Testis (tissue), 3 donors: ENCODE measurements around the gene COPB2. TPM values are rescaled to one million over a fixed set of nuclear protein-coding genes. Genes with fewer than 3 reads are reported as not detected.
"Not testable (repeated sequence)": the region's sequence is repeated elsewhere in the genome, so short reads cannot be mapped to it uniquely, and the experiment has no call there.

ENCODE experiments used
- DNase-seq: peaks from one replicate; pipeline ENCODE4 v3.0.0-alpha.2; 2019
- H3K27ac ChIP-seq, 2 donors: fragments of 200-600 bp; sonication (generic); one replicate each; pipeline ENCODE4 v1.5.1; 2019
- H3K27me3 ChIP-seq: fragments of 200-600 bp; sonication (generic); one replicate; pipeline ENCODE4 v1.5.1; 2019
- H3K36me3 ChIP-seq: fragments of 200-600 bp; sonication (generic); one replicate; pipeline ENCODE4 v1.5.1; 2017; ENCODE audit warnings: low read depth; ENCODE audit errors: missing control alignments
- H3K4me1 ChIP-seq: fragments of 200-600 bp; sonication (generic); one replicate; pipeline ENCODE4 v1.5.1; 2019
- H3K4me3 ChIP-seq, 2 donors: fragments of 200-600 bp; sonication (generic); one replicate each; pipeline ENCODE4 v1.5.1; 2017 to 2019
- H3K9me3 ChIP-seq: fragments of 200-600 bp; sonication (generic); one replicate; pipeline ENCODE4 v1.5.1; 2017
- POLR2A ChIP-seq: fragments of 450-650 bp; IDR thresholded peaks from one replicate; pipeline ENCODE4 v1.6.1; 2017; ENCODE audit warnings: antibody characterized with exemption, mild to moderate bottlenecking, moderate library complexity
- WGBS, 2 donors: methylation state at CpG; one replicate each; pipeline ENCODE4 v1.1.5; 2018; 5-methylcytosine and 5-hydroxymethylcytosine counted together
- intact Hi-C: fragments of 100-400 bp; cut with DNase I; formaldehyde crosslinking; loops from one replicate; pipeline ENCODE4 v1.15.1; 2023; ENCODE audit warnings: low total_unique reads
- polyA plus RNA-seq: library from polyadenylated mRNA; stranded (reverse); fragments of 350-450 nt; fragmentation: Illumina TruSeq; extraction: RNeasy Lipid Tissue Mini Kit (QIAGEN cat#74804); gene quantifications from one replicate; pipeline ENCODE4 v1.2.3, GENCODE V29; 2014; ENCODE audit warnings: low read depth, low replicate concordance; ENCODE audit not compliant: insufficient read depth
- total RNA-seq, 2 donors: library from RNA; depleted of rRNA; stranded (reverse); fragments of >200 nt; gene quantifications; one replicate each; pipeline ENCODE4 v1.2.3, GENCODE V29; 2016
- TF ChIP-seq, protein P1 (sequence below), 3 experiments: fragments of 450-650 bp in 2 of 3; fragments of 200-600 bp in 1 of 3; sonication (generic) in 1 of 3; IDR thresholded peaks; one replicate each; pipeline ENCODE4 v1.5.1; 2016 to 2019; ENCODE audit warnings: antibody characterized with exemption in 3 of 3, mild to moderate bottlenecking in 2 of 3, moderate library complexity in 1 of 3

Gene COPB2
- total and polyA plus RNA-seq, 3 donors from 2014 or later: 63.5 to 76.5 (median 73.8) TPM

DNA sequence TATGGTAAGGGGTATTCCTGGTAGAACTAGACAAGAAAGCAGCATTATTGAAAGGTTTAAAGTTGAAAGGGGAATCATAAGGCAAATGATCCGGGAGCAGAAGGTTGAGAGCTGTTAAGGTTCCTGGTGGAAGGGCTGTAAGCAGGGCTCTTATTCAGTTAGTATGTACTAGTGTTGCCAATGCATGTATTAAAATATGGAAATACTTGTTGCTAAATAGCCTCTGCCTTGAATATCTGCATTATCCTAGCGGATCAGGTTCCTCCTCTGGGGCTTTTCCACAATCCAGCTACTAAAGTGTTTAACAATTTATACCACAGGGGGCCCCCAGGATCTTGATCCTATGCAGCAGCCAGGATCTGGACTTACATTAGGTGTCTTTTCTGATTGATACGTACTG lies 7.3 kb upstream of the COPB2 start:
- TF ChIP-seq, protein P1, sequence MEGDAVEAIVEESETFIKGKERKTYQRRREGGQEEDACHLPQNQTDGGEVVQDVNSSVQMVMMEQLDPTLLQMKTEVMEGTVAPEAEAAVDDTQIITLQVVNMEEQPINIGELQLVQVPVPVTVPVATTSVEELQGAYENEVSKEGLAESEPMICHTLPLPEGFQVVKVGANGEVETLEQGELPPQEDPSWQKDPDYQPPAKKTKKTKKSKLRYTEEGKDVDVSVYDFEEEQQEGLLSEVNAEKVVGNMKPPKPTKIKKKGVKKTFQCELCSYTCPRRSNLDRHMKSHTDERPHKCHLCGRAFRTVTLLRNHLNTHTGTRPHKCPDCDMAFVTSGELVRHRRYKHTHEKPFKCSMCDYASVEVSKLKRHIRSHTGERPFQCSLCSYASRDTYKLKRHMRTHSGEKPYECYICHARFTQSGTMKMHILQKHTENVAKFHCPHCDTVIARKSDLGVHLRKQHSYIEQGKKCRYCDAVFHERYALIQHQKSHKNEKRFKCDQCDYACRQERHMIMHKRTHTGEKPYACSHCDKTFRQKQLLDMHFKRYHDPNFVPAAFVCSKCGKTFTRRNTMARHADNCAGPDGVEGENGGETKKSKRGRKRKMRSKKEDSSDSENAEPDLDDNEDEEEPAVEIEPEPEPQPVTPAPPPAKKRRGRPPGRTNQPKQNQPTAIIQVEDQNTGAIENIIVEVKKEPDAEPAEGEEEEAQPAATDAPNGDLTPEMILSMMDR (IDR thresholded peaks at IDR 0.05): no peak
- TF ChIP-seq POLR2A: no peak
- WGBS, 2 donors: 87 to 91% methylated on average over 3 of the region's 3 CpGs

DNA sequence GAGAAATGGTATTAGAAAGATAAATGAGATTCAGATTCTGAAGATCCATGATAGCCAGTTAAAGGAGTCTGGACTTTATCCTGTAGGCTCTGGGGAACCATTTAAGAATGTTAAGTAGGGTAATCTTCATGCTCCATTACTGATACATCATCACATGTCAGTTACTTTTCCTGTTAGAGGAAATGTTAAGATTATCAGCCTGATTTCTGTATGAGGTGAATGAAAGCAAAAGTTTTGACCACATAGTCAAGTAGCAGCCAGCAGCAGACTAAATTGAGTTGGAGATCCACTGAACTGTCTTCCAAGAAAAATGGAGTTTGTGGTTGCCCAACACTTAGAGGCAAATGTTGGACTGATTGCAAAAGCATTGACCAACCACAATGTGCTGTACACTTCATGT lies 4.7 kb upstream of the COPB2 start:
- intact Hi-C loops: no loop called here
- Histone ChIP-seq H3K4me3 (no peak overlapping the region), H3K4me1 (peaks cover 6% of the 10 kb centered on the region), H3K27ac (no peak overlapping the region), H3K36me3 (no peaks in the 10 kb centered on the region), H3K9me3 (no peaks in the 10 kb centered on the region), H3K27me3 (no peaks in the 10 kb centered on the region)
- no peak for TF ChIP-seq POLR2A
- TF ChIP-seq, protein P1 (IDR thresholded peaks at IDR 0.05): no peak
- DNase-seq: no peak

More for the DNA sequence above, 7.3 kb upstream of the COPB2 start:
- Histone ChIP-seq H3K9me3 (no peaks in the 10 kb centered on the region), H3K36me3 (no peaks in the 10 kb centered on the region), H3K4me3 (no peak overlapping the region), H3K27me3 (no peaks in the 10 kb centered on the region), H3K4me1 (no peaks in the 10 kb centered on the region), H3K27ac (no peak overlapping the region)
- intact Hi-C loops: no loop called here
- no peak for DNase-seq

DNA sequence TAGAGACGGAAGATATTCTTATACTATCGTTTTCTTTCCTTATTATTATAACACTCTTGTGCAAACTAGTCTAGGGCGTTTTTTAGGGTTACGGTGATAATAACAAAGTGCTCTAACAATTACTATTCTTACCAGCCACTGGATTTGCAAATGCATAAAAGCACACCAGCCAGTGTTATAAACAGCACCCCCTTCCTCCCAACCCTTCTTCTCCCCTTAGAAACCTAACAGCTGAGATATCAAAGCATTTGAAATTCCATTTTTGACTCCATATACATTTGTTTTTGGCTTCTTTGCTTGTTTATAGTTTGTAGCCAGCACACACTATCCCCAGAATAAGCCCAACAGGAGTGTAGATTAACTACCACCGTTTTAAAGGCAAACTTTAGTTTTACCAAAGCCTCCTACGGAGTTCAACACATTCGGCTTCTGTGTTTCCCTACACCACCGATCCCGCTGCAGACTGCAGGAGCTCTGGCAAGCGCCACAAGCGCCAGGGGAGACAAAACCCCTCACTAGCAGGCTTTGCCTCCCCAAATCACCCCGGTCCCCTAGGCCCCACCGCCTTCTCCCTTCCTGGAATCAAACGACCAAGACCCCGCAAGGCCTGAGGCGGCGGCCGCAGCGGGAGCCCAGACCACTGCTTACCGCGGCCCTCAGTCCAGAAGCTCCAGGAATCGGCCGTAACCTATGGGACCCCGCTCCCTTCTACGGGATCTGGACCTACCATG lies 461 bp downstream of the COPB2 start:
- no peak for TF ChIP-seq POLR2A
- TF ChIP-seq, protein P1 (IDR thresholded peaks at IDR 0.05): no peak
- Histone ChIP-seq H3K27ac (peak overlapping the region; percentile 89 to 94), H3K27me3 (no peaks in the 10 kb centered on the region), H3K4me3 (peak overlapping the region; percentile 98), H3K9me3 (no peaks in the 10 kb centered on the region), H3K4me1 (peaks cover 19% of the 10 kb centered on the region), H3K36me3 (no peaks in the 10 kb centered on the region)
- intact Hi-C loops: no loop called here
- WGBS, 2 donors: 1 to 2% methylated on average over 22 to 25 of the region's 25 CpGs
- no peak for DNase-seq

GRCh38 chr3:139388077-139388476 lies 1.4 kb downstream of the COPB2 start:
- DNase-seq: no peak
- intact Hi-C loops: no loop called here
- TF ChIP-seq, protein P1 (IDR thresholded peaks at IDR 0.05): no peak
- TF ChIP-seq POLR2A: no peak
- 58 to 74% methylated on average over 10 of the region's 10 CpGs for WGBS, 2 donors
- no peaks in the 10 kb centered on the region for H3K9me3 ChIP-seq
- no peak overlapping the region for H3K27ac ChIP-seq
- no peaks in the 10 kb centered on the region for H3K36me3 ChIP-seq
- peak overlapping the region in 1 of 2 donors; percentile 98 for H3K4me3 ChIP-seq
- no peaks in the 10 kb centered on the region for H3K27me3 ChIP-seq
- peaks cover 19% of the 10 kb centered on the region for H3K4me1 ChIP-seq

- H3K27me3 ChIP-seq, H3K36me3 ChIP-seq, H3K4me3 ChIP-seq, H3K4me1 ChIP-seq, H3K9me3 ChIP-seq, DNase-seq, intact Hi-C loops, H3K27ac ChIP-seq: not testable (repeated sequence)
- WGBS, 2 donors: 73 to 85% methylated on average over 2 of the region's 2 CpGs
Measured at GRCh38 chr3:139382291-139382690, 7.2 kb downstream of the COPB2 start.
